ENCODE results near the gene CDH23. TPM values are rescaled to one million over a fixed set of nuclear protein-coding genes. Genes with fewer than 3 reads are reported as not detected.

The CDH23 gene
- total and polyA plus RNA-seq, 4 experiments from 2014 or later, result 1.8 to 5.4 (median 3.6) TPM

- no peaks in the 10 kb centered on the region for H3K4me1 ChIP-seq (ENCODE audit: insufficient read depth, low read length)
- Mint-ChIP-seq H3K4me1 (peaks cover 0 to 3% (median under 1%) of the 10 kb centered on the region in 4 donors), H3K27me3 (no peaks in the 10 kb centered on the region), H3K4me3 (no peak overlapping the region), H3K36me3 (peaks cover 3 to 4% of the 10 kb centered on the region in 2 donors), H3K9me3 (peaks cover 0 to 1% (median 0%) of the 10 kb centered on the region in 8 donors), H3K27ac (no peak overlapping the region)
- DNase-seq, result no peak
- ChIA-PET POLR2A (ENCODE audit: partially characterized antibody) (no interaction called here), CTCF (ENCODE audit: partially characterized antibody) (interaction anchor here (0.7 to 4.0 kb wide), 9 partner anchors 37 to 490 kb away, joined by 3 to 32 read pairs (median 9); partner anchors contain the start of gene VSIR)
- H3K9me3 ChIP-seq (ENCODE audit: control insufficient read depth in 1 of 2, low read length in 2 of 2), result no peaks in the 10 kb centered on the region
- H3K27ac ChIP-seq (ENCODE audit: low read depth, low read length), result no peak overlapping the region
- H3K4me3 ChIP-seq (ENCODE audit: low read length in 2 of 2), result no peak overlapping the region
- intact Hi-C loops (cut with micrococcal nuclease), result loop anchor here (5.0 kb wide), 1 partner anchor 113 kb away; no protein-coding TSS in a partner anchor
- H3K27me3 ChIP-seq (ENCODE audit: insufficient read depth, low read length), result no peaks in the 10 kb centered on the region
- H3K36me3 ChIP-seq (ENCODE audit: insufficient read depth, low read length), result no peaks in the 10 kb centered on the region
These were observed 413.5 kb downstream of the CDH23 start for GRCh38 chr10:71810048-71810750.

DNA sequence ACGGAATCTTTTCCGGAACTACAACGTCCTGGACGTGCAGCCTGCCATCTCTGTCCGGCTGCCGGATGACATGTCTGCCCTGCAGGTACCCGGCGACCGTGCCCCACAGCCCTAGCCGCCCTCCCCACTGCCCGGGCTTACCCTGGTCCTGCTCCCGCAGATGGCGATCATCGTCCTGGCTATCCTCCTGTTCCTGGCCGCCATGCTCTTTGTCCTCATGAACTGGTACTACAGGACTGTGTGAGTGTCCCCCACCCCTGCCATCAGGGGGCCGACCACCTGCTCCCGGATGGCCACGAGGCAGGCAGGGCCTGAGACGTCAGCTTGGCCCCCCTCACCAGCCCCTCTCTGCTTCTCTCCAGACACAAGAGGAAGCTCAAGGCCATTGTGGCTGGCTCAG is 414.6 kb downstream of the CDH23 start:
- no peak overlapping the region for H3K4me3 Mint-ChIP-seq
- H3K4me1 Mint-ChIP-seq, result peaks cover 0 to 2% (median 0%) of the 10 kb centered on the region in 4 donors
- ChIA-PET POLR2A (ENCODE audit: partially characterized antibody) (interaction anchor here (0.6 to 2.1 kb wide), 5 partner anchors 38 to 113 kb away, joined by 3 to 7 read pairs (median 3); partner anchors contain the start of gene VSIR), CTCF (ENCODE audit: partially characterized antibody) (interaction anchor here (0.6 to 4.0 kb wide), 34 partner anchors 11 to 502 kb away, joined by 3 to 32 read pairs (median 4); partner anchors contain the start of gene VSIR)
- H3K27ac ChIP-seq (ENCODE audit: low read depth, low read length), result no peak overlapping the region
- H3K9me3 ChIP-seq (ENCODE audit: control insufficient read depth in 1 of 2, low read length in 2 of 2), result no peaks in the 10 kb centered on the region
- no peaks in the 10 kb centered on the region for H3K4me1 ChIP-seq (ENCODE audit: insufficient read depth, low read length)
- no peak overlapping the region for H3K27ac Mint-ChIP-seq
- no peaks in the 10 kb centered on the region for H3K27me3 ChIP-seq (ENCODE audit: insufficient read depth, low read length)
- DNase-seq, result no peak
- H3K4me3 ChIP-seq (ENCODE audit: low read length in 2 of 2), result no peak overlapping the region
- no peaks in the 10 kb centered on the region for H3K27me3 Mint-ChIP-seq
- peaks cover 0 to 1% (median 0%) of the 10 kb centered on the region in 8 donors for H3K9me3 Mint-ChIP-seq
- peaks cover 10 to 15% of the 10 kb centered on the region in 2 donors for H3K36me3 Mint-ChIP-seq
- no peaks in the 10 kb centered on the region for H3K36me3 ChIP-seq (ENCODE audit: insufficient read depth, low read length)
- intact Hi-C loops (cut with micrococcal nuclease), result loop anchor here (5.0 kb wide), 1 partner anchor 114 kb away; no protein-coding TSS in a partner anchor

DNA sequence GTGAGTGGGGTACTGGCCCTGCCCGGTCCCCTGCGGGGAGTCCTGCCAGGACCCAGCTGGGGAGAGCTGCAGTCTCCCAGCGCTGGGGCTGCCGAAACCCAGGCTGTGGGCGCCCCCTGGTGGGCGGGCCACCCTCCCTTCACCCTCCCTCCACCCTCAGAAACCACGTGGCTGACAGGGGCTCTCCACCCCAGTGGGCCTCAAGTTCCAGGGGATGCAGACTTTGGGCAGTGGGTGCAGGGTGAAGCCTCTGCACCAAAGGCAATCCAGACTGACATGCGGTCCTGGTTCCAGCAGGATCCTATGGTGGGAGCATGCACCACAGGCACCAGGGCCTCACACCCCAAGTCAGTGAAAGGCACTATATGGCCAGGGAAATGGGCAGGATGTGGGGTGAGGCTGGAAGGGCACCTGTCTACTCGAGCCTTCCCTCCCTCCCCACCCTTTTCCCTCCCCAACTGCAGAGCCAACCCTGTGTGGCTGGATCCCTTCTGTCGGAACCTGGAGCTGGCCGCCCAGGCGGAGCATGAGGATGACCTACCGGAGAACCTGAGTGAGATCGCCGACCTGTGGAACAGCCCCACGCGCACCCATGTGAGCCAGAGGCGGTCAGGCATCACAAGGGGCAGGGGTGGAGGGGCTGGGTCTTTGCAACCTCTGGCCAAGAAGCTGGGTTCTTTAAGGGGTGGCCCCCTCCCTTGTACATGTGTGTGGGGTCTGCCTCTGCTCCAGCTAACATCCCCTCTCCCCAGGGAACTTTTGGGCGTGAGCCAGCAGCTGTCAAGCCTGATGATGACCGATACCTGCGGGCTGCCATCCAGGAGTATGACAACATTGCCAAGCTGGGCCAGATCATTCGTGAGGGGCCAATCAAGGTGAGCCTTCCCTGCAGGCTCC is 415.5 kb downstream of the CDH23 start:
- intact Hi-C loops (cut with micrococcal nuclease), result loop anchor here (1.0 to 5.0 kb wide), 6 partner anchors 115 to 498 kb away; partner anchors contain the start of gene SLC29A3
- H3K27me3 Mint-ChIP-seq, result no peaks in the 10 kb centered on the region
- H3K27ac Mint-ChIP-seq, result no peak overlapping the region
- no peaks in the 10 kb centered on the region for H3K27me3 ChIP-seq (ENCODE audit: insufficient read depth, low read length)
- peaks cover 0 to 3% (median 0%) of the 10 kb centered on the region in 8 donors for H3K9me3 Mint-ChIP-seq
- H3K9me3 ChIP-seq (ENCODE audit: control insufficient read depth in 1 of 2, low read length in 2 of 2), result no peaks in the 10 kb centered on the region
- peaks cover 0 to 2% (median 0%) of the 10 kb centered on the region in 4 donors for H3K4me1 Mint-ChIP-seq
- CTCF ChIA-PET (ENCODE audit: partially characterized antibody), result interaction anchor here (0.6 to 4.0 kb wide), 37 partner anchors 10 to 502 kb away, joined by 3 to 32 read pairs (median 3); partner anchors contain the start of gene VSIR
- POLR2A ChIA-PET (ENCODE audit: partially characterized antibody), result interaction anchor here (0.9 to 2.1 kb wide), 6 partner anchors 39 to 428 kb away, joined by 3 to 7 read pairs (median 3); partner anchors contain the start of gene VSIR
- H3K4me3 ChIP-seq (ENCODE audit: low read length in 2 of 2), result no peak overlapping the region
- no peak overlapping the region for H3K27ac ChIP-seq (ENCODE audit: low read depth, low read length)
- no peaks in the 10 kb centered on the region for H3K36me3 ChIP-seq (ENCODE audit: insufficient read depth, low read length)
- no peak overlapping the region for H3K4me3 Mint-ChIP-seq
- H3K36me3 Mint-ChIP-seq, result peaks cover 18 to 24% of the 10 kb centered on the region in 2 donors
- peak; percentile 63 to 78 (median 75) for DNase-seq
- H3K4me1 ChIP-seq (ENCODE audit: insufficient read depth, low read length), result no peaks in the 10 kb centered on the region

DNA sequence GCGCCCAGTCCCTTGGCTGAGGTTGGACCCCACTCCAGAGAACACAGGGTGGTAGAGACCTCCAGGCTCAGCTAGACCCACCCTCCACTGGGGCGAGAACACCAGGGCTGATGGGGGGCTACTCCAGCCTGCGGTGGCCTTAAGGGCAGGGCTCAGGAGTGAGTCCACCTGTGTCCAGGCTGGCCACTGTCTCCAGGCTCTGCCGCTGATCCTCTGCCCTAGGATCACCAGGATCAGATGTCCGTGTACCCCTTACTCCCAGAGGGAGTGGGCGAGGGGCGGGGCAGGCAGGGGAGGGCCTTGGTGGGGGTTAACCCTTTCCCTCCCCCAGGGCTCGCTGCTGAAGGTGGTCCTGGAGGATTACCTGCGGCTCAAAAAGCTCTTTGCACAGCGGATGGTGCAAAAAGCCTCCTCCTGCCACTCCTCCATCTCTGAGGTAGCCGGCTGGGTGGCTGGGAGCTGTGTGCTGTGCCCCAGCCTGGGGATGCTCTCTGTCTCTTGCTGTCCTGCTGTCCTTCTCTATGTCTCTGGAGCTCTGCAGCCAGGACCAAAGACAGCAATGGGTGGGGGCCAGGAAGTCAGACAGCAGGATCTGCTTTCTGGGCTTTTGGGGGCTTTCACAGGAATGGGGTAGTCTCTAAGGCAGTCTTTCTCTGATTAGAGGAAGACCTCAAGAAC is 416.3 kb downstream of the CDH23 start:
- H3K4me3 Mint-ChIP-seq, result no peak overlapping the region
- peak overlapping the region in 2 of 7 donors; percentile 19 to 56 for H3K27ac Mint-ChIP-seq
- no peak for DNase-seq
- H3K4me1 Mint-ChIP-seq, result peaks cover 0 to 2% (median 0%) of the 10 kb centered on the region in 4 donors
- Histone ChIP-seq H3K9me3 (ENCODE audit: control insufficient read depth in 1 of 2, low read length in 2 of 2) (no peaks in the 10 kb centered on the region), H3K27me3 (ENCODE audit: insufficient read depth, low read length) (no peaks in the 10 kb centered on the region), H3K4me3 (ENCODE audit: low read length in 2 of 2) (no peak overlapping the region), H3K4me1 (ENCODE audit: insufficient read depth, low read length) (no peaks in the 10 kb centered on the region), H3K36me3 (ENCODE audit: insufficient read depth, low read length) (no peaks in the 10 kb centered on the region), H3K27ac (ENCODE audit: low read depth, low read length) (no peak overlapping the region)
- no peaks in the 10 kb centered on the region for H3K27me3 Mint-ChIP-seq
- POLR2A ChIA-PET (ENCODE audit: partially characterized antibody), result interaction anchor here (1.1 to 2.1 kb wide), 4 partner anchors 40 to 429 kb away, joined by 3 to 7 read pairs (median 4); partner anchors contain the start of gene VSIR
- H3K9me3 Mint-ChIP-seq, result peaks cover 0 to 3% (median 0%) of the 10 kb centered on the region in 8 donors
- intact Hi-C loops (cut with micrococcal nuclease), result loop anchor here (1.0 to 5.0 kb wide), 6 partner anchors 116 to 499 kb away; partner anchors contain the start of gene SLC29A3
- CTCF ChIA-PET (ENCODE audit: partially characterized antibody), result interaction anchor here (0.9 to 4.0 kb wide), 16 partner anchors 9 to 499 kb away, joined by 3 to 32 read pairs (median 4); partner anchors contain the start of gene VSIR
- peaks cover 23 to 32% of the 10 kb centered on the region in 2 donors for H3K36me3 Mint-ChIP-seq

GRCh38 chr10:71814922-71815411 is 418.2 kb downstream of the CDH23 start:
- Mint-ChIP-seq H3K4me3 (no peak overlapping the region), H3K27me3 (no peaks in the 10 kb centered on the region), H3K36me3 (peaks cover 36 to 47% of the 10 kb centered on the region in 2 donors), H3K9me3 (peaks cover 0 to 2% (median 0%) of the 10 kb centered on the region in 8 donors), H3K27ac (peak overlapping the region in 2 of 7 donors; percentile 57 to 85), H3K4me1 (peaks cover 0 to 2% (median 0%) of the 10 kb centered on the region in 4 donors)
- Histone ChIP-seq H3K4me3 (ENCODE audit: low read length in 2 of 2) (no peak overlapping the region), H3K27ac (ENCODE audit: low read depth, low read length) (no peak overlapping the region), H3K36me3 (ENCODE audit: insufficient read depth, low read length) (peaks cover 17% of the 10 kb centered on the region), H3K27me3 (ENCODE audit: insufficient read depth, low read length) (no peaks in the 10 kb centered on the region), H3K9me3 (ENCODE audit: control insufficient read depth in 1 of 2, low read length in 2 of 2) (no peaks in the 10 kb centered on the region), H3K4me1 (ENCODE audit: insufficient read depth, low read length) (no peaks in the 10 kb centered on the region)
- ChIA-PET POLR2A (ENCODE audit: partially characterized antibody) (no interaction called here), CTCF (ENCODE audit: partially characterized antibody) (interaction anchor here (1.1 to 1.8 kb wide), 4 partner anchors 10 to 150 kb away, joined by 3 to 5 read pairs (median 4); no protein-coding TSS in a partner anchor)
- DNase-seq, result no peak
- intact Hi-C loops (cut with micrococcal nuclease), result loop anchor here (5.0 kb wide), 1 partner anchor 118 kb away; no protein-coding TSS in a partner anchor

DNA sequence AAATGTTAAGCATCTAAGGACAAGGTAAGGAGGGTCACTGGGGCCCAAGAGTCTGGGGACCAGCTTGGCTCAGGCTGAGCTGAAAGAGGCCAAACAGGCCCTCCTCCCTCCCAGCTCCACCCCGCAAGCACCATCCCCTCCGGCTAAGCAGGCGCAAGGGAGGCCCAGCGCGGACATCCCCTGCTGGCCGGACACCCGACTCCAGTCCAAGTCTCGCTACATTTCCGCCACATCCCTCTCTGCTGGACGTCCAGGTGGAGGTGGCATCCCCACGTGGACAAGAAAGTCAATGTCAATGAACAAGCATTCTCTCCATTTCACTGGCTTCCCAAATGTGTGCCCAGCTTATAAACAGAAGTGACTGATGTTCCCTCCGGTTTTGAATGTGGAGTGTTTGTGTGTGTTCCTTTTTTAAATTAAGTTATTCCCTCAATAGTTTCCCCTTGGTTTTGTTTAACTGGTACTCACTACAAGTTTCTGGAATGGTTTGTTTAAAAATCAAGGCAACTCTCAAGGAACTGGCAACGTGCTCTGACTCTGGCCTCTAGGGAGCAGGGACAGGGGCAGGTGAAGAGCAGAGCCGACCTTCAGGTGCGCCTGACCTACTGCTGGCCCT is 418.9 kb downstream of the CDH23 start:
- no peaks in the 10 kb centered on the region for H3K4me1 ChIP-seq (ENCODE audit: insufficient read depth, low read length)
- no peak for DNase-seq
- CTCF ChIA-PET (ENCODE audit: partially characterized antibody), result interaction anchor here (1.2 to 1.8 kb wide), 3 partner anchors 108 to 151 kb away, joined by 3 to 5 read pairs (median 4); no protein-coding TSS in a partner anchor

More for the DNA sequence above, 418.9 kb downstream of the CDH23 start:
- intact Hi-C loops (cut with micrococcal nuclease), result no loop called here
- POLR2A ChIA-PET (ENCODE audit: partially characterized antibody), result no interaction called here
- Mint-ChIP-seq H3K9me3 (peaks cover 0 to 2% (median 0%) of the 10 kb centered on the region in 8 donors), H3K27ac (peak overlapping the region in 3 of 7 donors; percentile 7 to 65 (median 57)), H3K4me3 (no peak overlapping the region), H3K27me3 (no peaks in the 10 kb centered on the region), H3K36me3 (peaks cover 38 to 52% of the 10 kb centered on the region in 2 donors), H3K4me1 (peaks cover 0 to 2% (median 0%) of the 10 kb centered on the region in 4 donors)
- Histone ChIP-seq H3K27ac (ENCODE audit: low read depth, low read length) (no peak overlapping the region), H3K4me3 (ENCODE audit: low read length in 2 of 2) (no peak overlapping the region), H3K9me3 (ENCODE audit: control insufficient read depth in 1 of 2, low read length in 2 of 2) (no peaks in the 10 kb centered on the region), H3K27me3 (ENCODE audit: insufficient read depth, low read length) (no peaks in the 10 kb centered on the region), H3K36me3 (ENCODE audit: insufficient read depth, low read length) (peaks cover 24% of the 10 kb centered on the region)

All from CD4-positive, alpha-beta memory T cell (primary cell).